Stomach (tissue), 4 donors: ENCODE measurements around the gene GREM1.

Experiments
- EP300 ChIP-seq: sonication (generic); formaldehyde crosslinking; IDR thresholded peaks from one replicate; pipeline ENCODE4 v1.6.1; 2017; ENCODE audit warnings: antibody characterized with exemption
- POLR2A ChIP-seq, 4 donors: fragments of 450-650 bp; IDR thresholded peaks; one replicate each; pipeline ENCODE4 v1.6.1; 2016; ENCODE audit warnings: antibody characterized with exemption in 4 of 4, control low read depth in 2 of 4, mild to moderate bottlenecking in 1 of 4, moderate library complexity in 1 of 4
- POLR2AphosphoS5 ChIP-seq, 3 donors: sonication (generic); formaldehyde crosslinking; IDR thresholded peaks; one replicate each; pipeline ENCODE4 v1.6.1; 2016; ENCODE audit warnings: antibody characterized with exemption in 3 of 3
- TF ChIP-seq, protein P1 (sequence below), 7 experiments: fragments of 450-650 bp in 4 of 7; fragments of 200-600 bp in 3 of 7; sonication (generic) in 3 of 7; IDR thresholded peaks; one replicate each; pipeline ENCODE4 v1.5.1; 2016 to 2019; ENCODE audit warnings: antibody characterized with exemption in 7 of 7, control low read depth in 2 of 7, mild to moderate bottlenecking in 1 of 7

DNA sequence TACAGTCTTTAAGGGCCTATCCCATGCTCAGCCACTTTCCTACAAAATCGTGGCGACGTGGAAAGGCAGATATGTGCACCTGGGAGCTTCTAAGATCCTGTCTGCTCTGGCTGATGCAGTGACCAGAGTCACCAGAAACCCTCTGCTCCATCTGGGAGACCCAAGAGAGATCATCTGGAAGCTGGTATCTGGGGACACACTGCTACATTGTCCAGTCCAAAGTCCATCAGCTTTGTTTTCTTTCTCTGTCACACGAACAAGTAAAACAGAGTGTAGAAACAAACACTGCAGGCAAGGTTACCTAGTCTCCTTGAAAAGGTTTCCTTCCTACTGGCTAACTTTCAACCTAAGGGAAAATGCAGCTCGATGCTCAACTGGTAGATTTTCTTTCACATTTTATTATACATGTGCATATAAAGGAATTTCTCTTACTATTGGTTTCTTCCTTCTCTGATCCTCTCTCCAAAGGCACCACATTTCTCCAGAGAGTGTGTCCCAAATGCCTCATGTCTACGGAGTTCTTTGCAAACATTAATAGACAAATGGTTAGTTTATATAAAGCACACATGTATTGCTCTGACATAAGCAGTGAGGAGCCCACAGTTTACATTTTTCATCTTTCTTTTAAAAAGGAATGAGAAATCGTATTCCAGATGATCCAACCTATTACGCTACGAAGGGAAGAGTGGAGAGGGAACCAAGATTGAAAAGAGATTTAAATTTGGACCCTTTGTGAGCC, 8.3 kb upstream of the GREM1 start:
- TF ChIP-seq, protein P1, sequence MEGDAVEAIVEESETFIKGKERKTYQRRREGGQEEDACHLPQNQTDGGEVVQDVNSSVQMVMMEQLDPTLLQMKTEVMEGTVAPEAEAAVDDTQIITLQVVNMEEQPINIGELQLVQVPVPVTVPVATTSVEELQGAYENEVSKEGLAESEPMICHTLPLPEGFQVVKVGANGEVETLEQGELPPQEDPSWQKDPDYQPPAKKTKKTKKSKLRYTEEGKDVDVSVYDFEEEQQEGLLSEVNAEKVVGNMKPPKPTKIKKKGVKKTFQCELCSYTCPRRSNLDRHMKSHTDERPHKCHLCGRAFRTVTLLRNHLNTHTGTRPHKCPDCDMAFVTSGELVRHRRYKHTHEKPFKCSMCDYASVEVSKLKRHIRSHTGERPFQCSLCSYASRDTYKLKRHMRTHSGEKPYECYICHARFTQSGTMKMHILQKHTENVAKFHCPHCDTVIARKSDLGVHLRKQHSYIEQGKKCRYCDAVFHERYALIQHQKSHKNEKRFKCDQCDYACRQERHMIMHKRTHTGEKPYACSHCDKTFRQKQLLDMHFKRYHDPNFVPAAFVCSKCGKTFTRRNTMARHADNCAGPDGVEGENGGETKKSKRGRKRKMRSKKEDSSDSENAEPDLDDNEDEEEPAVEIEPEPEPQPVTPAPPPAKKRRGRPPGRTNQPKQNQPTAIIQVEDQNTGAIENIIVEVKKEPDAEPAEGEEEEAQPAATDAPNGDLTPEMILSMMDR (IDR thresholded peaks at IDR 0.05): no peak
- TF ChIP-seq POLR2A (IDR thresholded peaks at IDR 0.05) (no peak), EP300 (no peak), POLR2AphosphoS5 (IDR thresholded peaks at IDR 0.05) (no peak)
